ENCODE results near the gene SESTD1. TPM values are rescaled to one million over a fixed set of nuclear protein-coding genes. Genes with fewer than 3 reads are reported as not detected.
"Not testable (repeated sequence)": the region's sequence is repeated elsewhere in the genome, so short reads cannot be mapped to it uniquely, and the experiment has no call there.

SESTD1 gene
- total RNA-seq, 2 donors from 2014 or later = 35.3 to 62.2 TPM

- Histone ChIP-seq H3K4me3 (no peak overlapping the region), H3K27me3 (replicated peaks; ENCODE audit: insufficient read depth) (no peaks in the 10 kb centered on the region), H3K27ac (no peak overlapping the region), H3K9me3 (no peaks in the 10 kb centered on the region), H3K4me1 (ENCODE audit: control insufficient read depth in 1 of 2, low read depth in 2 of 2) (no peaks in the 10 kb centered on the region), H3K36me3 (no peaks in the 10 kb centered on the region)
- ATAC-seq (ENCODE audit: insufficient number of reproducible peaks, low FRiP score, low read depth) = no peak
- DNase-seq (ENCODE audit: low spot score) = no peak
- no peak for TF ChIP-seq CTCF (IDR thresholded peaks at IDR 0.05)
These were observed 167.5 kb downstream of the SESTD1 start for GRCh38 chr2:179097131-179097530.

GRCh38 chr2:179096090-179096489 is 168.5 kb downstream of the SESTD1 start:
- TF ChIP-seq CTCF (IDR thresholded peaks at IDR 0.05) = no peak
- H3K4me3 ChIP-seq = no peak overlapping the region
- H3K27ac ChIP-seq = no peak overlapping the region
- H3K36me3 ChIP-seq = no peaks in the 10 kb centered on the region
- no peaks in the 10 kb centered on the region for H3K9me3 ChIP-seq
- DNase-seq (ENCODE audit: low spot score) (no peak), ATAC-seq (ENCODE audit: insufficient number of reproducible peaks, low FRiP score, low read depth) (no peak)
- H3K27me3 ChIP-seq (replicated peaks; ENCODE audit: insufficient read depth) = no peaks in the 10 kb centered on the region
- no peaks in the 10 kb centered on the region for H3K4me1 ChIP-seq (ENCODE audit: control insufficient read depth in 1 of 2, low read depth in 2 of 2)

DNA sequence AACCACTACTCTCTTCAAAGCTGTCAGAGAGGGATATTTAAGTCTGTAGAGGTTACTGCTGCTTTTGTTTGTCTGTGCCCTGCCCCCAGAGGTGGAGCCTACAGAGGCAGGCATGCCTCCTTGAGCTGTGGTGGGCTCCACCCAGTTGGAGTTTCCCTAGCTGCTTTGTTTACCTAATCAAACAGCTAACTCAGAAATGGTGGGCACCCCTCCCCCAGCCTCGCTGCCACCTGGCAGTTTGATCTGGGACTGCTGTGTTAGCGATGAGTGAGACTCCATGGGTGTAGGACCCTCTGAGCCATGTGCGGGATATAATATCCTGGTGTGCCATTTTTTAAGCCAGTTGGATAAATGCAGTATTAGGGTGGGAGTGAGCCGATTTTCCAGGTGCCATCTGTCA is 171.7 kb downstream of the SESTD1 start:
- H3K9me3 ChIP-seq; H3K36me3 ChIP-seq; ATAC-seq (ENCODE audit: insufficient number of reproducible peaks, low FRiP score, low read depth); H3K27me3 ChIP-seq (replicated peaks; ENCODE audit: insufficient read depth); H3K27ac ChIP-seq; H3K4me3 ChIP-seq; H3K4me1 ChIP-seq (ENCODE audit: control insufficient read depth in 1 of 2, low read depth in 2 of 2); DNase-seq (ENCODE audit: low spot score): not testable (repeated sequence)

DNA sequence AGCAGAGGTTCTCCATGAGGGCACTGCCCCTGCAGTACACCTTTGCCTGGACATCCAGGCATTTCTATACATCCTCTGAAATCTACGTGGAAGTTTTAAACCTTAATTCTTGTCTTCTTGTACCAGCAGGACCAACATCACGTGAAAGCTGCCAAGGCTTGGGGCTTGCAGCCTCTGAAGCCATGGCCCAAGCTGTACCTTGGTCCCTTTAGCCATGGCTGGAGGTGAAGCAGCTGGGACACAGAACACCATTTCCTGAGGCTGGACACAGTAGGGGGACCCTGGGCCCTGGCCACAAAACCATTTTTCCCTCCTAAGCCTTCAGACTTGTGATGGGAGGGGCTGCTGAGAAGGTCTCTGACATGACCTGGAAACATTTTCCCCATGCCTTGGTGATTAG is 181.9 kb downstream of the SESTD1 start:
- no peaks in the 10 kb centered on the region for H3K4me1 ChIP-seq (ENCODE audit: control insufficient read depth in 1 of 2, low read depth in 2 of 2)
- no peak overlapping the region for H3K27ac ChIP-seq
- TF ChIP-seq CTCF (IDR thresholded peaks at IDR 0.05) = no peak
- no peaks in the 10 kb centered on the region for H3K36me3 ChIP-seq
- DNase-seq (ENCODE audit: low spot score) = no peak
- H3K4me3 ChIP-seq = no peak overlapping the region
- no peak for ATAC-seq (ENCODE audit: insufficient number of reproducible peaks, low FRiP score, low read depth)
- no peaks in the 10 kb centered on the region for H3K9me3 ChIP-seq
- no peaks in the 10 kb centered on the region for H3K27me3 ChIP-seq (replicated peaks; ENCODE audit: insufficient read depth)

GRCh38 chr2:179081954-179082353 is 182.7 kb downstream of the SESTD1 start:
- Histone ChIP-seq H3K4me3 (no peak overlapping the region), H3K27ac (no peak overlapping the region), H3K36me3 (no peaks in the 10 kb centered on the region), H3K4me1 (ENCODE audit: control insufficient read depth in 1 of 2, low read depth in 2 of 2) (no peaks in the 10 kb centered on the region), H3K27me3 (replicated peaks; ENCODE audit: insufficient read depth) (no peaks in the 10 kb centered on the region), H3K9me3 (no peaks in the 10 kb centered on the region)
- DNase-seq (ENCODE audit: low spot score) (no peak), ATAC-seq (ENCODE audit: insufficient number of reproducible peaks, low FRiP score, low read depth) (no peak)
- no peak for TF ChIP-seq CTCF (IDR thresholded peaks at IDR 0.05)

- TF ChIP-seq CTCF (IDR thresholded peaks at IDR 0.05) = no peak
- Histone ChIP-seq H3K9me3 (no peaks in the 10 kb centered on the region), H3K4me3 (no peak overlapping the region), H3K27ac (no peak overlapping the region), H3K27me3 (replicated peaks; ENCODE audit: insufficient read depth) (no peaks in the 10 kb centered on the region), H3K36me3 (no peaks in the 10 kb centered on the region), H3K4me1 (ENCODE audit: control insufficient read depth in 1 of 2, low read depth in 2 of 2) (no peaks in the 10 kb centered on the region)
- ATAC-seq (ENCODE audit: insufficient number of reproducible peaks, low FRiP score, low read depth) (no peak), DNase-seq (ENCODE audit: low spot score) (no peak)
These were observed 192.1 kb downstream of the SESTD1 start for GRCh38 chr2:179072527-179072926.
